Left lung (tissue), 10 donors: ENCODE data around the gene NR1H3. TPM values are rescaled to one million over a fixed set of nuclear protein-coding genes. Genes with fewer than 3 reads are reported as not detected.
"Not testable (repeated sequence)": the region's sequence is repeated elsewhere in the genome, so short reads cannot be mapped to it uniquely, and the experiment has no call there.

ENCODE experiments used
- ATAC-seq: fragments of 200-7000 bp; cut with Tn5 transposase; one replicate; pipeline ENCODE4 v1.9.1; 2020; ENCODE audit warnings: moderate library complexity
- DNase-seq, 4 donors: peaks; one replicate each; pipeline ENCODE4 v3.0.0-alpha.2; 2013 to 2020
- H3K27ac ChIP-seq, 2 donors: fragments of 200-600 bp; sonication (generic) in 1 of 2; one replicate each; pipeline versions ENCODE4 v1.5.0 to v1.8.0; 2020 to 2021
- H3K27me3 ChIP-seq, 2 donors: fragments of 200-600 bp; sonication (generic) in 1 of 2; one replicate each; pipeline versions ENCODE4 v1.5.0 to v1.8.0; 2020 to 2021
- H3K36me3 ChIP-seq, 2 donors: fragments of 200-600 bp; sonication (generic) in 1 of 2; one replicate each; pipeline versions ENCODE4 v1.5.0 to v1.8.0; 2020 to 2021
- H3K4me1 ChIP-seq, 2 donors: fragments of 200-600 bp; one replicate each; pipeline ENCODE4 v1.8.0; 2021
- H3K4me3 ChIP-seq, 2 donors: fragments of 200-600 bp; sonication (generic) in 1 of 2; one replicate each; pipeline versions ENCODE4 v1.5.0 to v1.8.0; 2020 to 2021; ENCODE audit warnings: mild to moderate bottlenecking in 1 of 2
- H3K9me3 ChIP-seq, 2 donors: fragments of 200-600 bp; sonication (generic) in 1 of 2; one replicate each; pipeline versions ENCODE4 v1.5.0 to v1.8.0; 2020 to 2021
- intact Hi-C, 2 donors: fragments of 100-400 bp; cut with DNase I; formaldehyde crosslinking; loops; one replicate each; pipeline versions ENCODE4 v1.11.2 to v1.14.2; 2022
- polyA plus RNA-seq, 6 donors: library from polyadenylated mRNA; unstranded; fragments of 120-200 nt; gene quantifications; one replicate each; pipeline ENCODE4 v1.2.1, GENCODE V29; 2013; ENCODE audit not compliant: insufficient read length in 6 of 6
- total RNA-seq, 2 donors: library from RNA; stranded (reverse); fragmentation: NEBNext Ultra II Directional; extraction: Animal tissue kit (Norgen Biotek cat#: 25700); gene quantifications; one replicate each; pipeline ENCODE4 v1.2.1, GENCODE V29; 2021
- TF ChIP-seq, protein P1 (sequence below), 2 donors: fragments of 200-600 bp; sonication (generic) in 1 of 2; IDR thresholded peaks; one replicate each; pipeline versions ENCODE4 v1.5.0 to v1.8.0; 2021; ENCODE audit warnings: antibody characterized with exemption in 2 of 2
- donor health status: DM: no; HTN: yes; CAD: no.
- donor health status: DM: no; HTN: no; CAD: no.

The NR1H3 gene
- total and polyA plus RNA-seq, 8 donors: 39.7 to 66.9 (median 52.0) TPM

DNA sequence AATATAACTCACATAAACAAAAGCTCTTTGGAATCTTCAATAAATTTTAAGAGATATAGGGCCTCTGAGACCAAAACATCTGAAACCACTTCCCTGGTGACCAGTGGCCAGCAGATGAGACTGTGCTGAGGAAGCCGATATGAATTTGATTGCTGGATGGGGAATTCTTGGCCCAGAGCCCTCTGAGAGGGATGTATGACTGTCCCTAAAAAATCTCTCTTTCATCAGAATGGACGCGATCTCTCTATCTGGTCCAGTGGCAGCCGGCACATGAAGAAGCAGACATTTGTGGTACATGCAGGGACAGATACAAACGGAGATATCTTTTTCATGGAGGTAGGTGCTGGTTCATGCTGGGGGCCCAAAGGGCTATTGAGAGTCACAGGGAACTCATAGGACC lies 57.2 kb downstream of the NR1H3 start:
- peaks cover 0 to 97% of the 10 kb centered on the region in 2 donors for H3K36me3 ChIP-seq
- DNase-seq (no peak), ATAC-seq (no peak)
- no peak overlapping the region for H3K4me3 ChIP-seq
- no peak overlapping the region for H3K27ac ChIP-seq
- H3K27me3 ChIP-seq: no peaks in the 10 kb centered on the region
- intact Hi-C loops: no loop called here
- TF ChIP-seq, protein P1, sequence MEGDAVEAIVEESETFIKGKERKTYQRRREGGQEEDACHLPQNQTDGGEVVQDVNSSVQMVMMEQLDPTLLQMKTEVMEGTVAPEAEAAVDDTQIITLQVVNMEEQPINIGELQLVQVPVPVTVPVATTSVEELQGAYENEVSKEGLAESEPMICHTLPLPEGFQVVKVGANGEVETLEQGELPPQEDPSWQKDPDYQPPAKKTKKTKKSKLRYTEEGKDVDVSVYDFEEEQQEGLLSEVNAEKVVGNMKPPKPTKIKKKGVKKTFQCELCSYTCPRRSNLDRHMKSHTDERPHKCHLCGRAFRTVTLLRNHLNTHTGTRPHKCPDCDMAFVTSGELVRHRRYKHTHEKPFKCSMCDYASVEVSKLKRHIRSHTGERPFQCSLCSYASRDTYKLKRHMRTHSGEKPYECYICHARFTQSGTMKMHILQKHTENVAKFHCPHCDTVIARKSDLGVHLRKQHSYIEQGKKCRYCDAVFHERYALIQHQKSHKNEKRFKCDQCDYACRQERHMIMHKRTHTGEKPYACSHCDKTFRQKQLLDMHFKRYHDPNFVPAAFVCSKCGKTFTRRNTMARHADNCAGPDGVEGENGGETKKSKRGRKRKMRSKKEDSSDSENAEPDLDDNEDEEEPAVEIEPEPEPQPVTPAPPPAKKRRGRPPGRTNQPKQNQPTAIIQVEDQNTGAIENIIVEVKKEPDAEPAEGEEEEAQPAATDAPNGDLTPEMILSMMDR (IDR thresholded peaks at IDR 0.05): no peak
- no peaks in the 10 kb centered on the region for H3K4me1 ChIP-seq
- H3K9me3 ChIP-seq: no peaks in the 10 kb centered on the region

DNA sequence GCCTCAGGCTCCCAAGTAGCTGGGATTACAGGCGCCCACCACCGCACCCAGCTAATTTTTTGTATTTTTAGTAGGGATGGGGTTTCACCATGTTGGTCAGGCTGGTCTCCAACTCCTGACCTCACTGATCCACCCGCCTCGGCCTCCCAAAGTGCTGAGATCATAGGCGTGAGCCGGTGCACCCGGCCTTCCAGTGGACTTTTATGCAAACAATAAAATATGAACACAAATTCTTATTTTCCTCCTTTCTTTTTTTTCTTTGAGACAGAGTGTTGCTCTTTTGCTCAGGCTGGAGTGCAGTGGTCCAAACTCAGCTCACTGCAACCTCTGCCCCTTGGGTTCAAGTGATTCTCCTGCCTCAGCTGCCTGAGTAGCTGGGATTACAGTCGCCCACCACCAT lies 58.7 kb downstream of the NR1H3 start:
- H3K4me1 ChIP-seq, H3K9me3 ChIP-seq, H3K4me3 ChIP-seq, intact Hi-C loops, DNase-seq, ATAC-seq, H3K27me3 ChIP-seq, H3K27ac ChIP-seq: not testable (repeated sequence)
- H3K36me3 ChIP-seq: peaks cover 0 to 87% of the 10 kb centered on the region in 2 donors

DNA sequence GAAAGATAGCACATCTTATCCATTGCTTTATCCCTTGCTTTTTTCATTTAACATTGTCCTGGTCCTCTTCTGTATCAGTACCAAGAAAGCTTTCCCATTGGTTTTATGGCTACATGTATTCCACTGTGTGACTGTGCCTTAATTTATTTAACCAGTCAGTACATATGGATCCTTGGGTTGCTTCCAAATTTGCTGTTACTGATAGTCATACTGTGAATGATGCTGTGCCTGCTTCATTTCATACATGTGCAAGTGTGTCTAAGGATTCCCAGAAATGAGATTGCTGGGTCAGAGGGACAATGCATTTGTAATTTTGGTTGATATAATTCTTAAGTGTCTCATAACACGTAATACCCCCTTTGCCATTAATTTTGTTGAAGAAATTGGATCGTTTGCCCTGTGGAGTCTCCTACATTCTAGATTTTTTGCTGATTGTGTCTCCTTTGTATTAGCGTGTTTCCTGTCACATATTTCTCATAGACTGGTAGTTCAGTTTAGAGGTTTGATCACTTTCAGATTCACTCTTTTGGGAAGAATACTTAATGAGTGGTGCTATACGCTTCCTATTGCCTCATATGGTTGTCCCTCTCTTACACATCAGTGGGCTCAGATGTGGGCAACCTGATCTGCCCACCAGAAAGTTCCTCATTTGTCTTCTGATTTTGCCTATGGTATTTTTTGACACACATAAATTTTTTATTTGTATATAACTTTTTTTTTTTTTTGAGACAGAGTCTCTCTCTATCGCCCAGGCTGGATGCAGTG lies 59.5 kb downstream of the NR1H3 start:
- Histone ChIP-seq H3K27me3 (no peaks in the 10 kb centered on the region), H3K4me1 (no peaks in the 10 kb centered on the region), H3K4me3 (no peak overlapping the region), H3K36me3 (peaks cover 0 to 79% of the 10 kb centered on the region in 2 donors), H3K27ac (no peak overlapping the region), H3K9me3 (no peaks in the 10 kb centered on the region)
- TF ChIP-seq, protein P1 (IDR thresholded peaks at IDR 0.05): no peak
- intact Hi-C loops: no loop called here
- no peak for ATAC-seq
- no peak for DNase-seq

DNA sequence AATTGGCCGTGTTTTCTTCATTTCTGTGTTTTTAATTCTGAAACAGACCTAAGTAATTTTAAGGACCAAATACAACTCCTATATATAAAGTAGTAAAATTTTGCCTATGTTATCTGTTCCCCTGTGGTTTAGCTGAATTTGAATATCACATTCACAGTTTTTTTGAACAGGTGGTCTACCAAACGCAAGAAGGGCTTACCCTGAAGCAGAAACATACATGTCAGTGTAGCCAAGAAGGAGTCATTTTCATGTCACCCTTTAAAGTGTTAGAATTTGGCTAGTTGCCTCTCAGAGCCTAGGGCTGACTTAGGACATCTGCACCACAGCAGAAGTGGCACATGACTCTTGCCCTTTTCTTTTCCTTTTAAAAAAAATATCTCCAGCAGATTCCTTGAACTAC lies 60.4 kb downstream of the NR1H3 start:
- TF ChIP-seq, protein P1 (IDR thresholded peaks at IDR 0.05): no peak
- peaks cover 0 to 70% of the 10 kb centered on the region in 2 donors for H3K36me3 ChIP-seq
- ATAC-seq: no peak

More for the DNA sequence above, 60.4 kb downstream of the NR1H3 start:
- no peak overlapping the region for H3K4me3 ChIP-seq
- no peak for DNase-seq
- intact Hi-C loops: no loop called here
- H3K27ac ChIP-seq: no peak overlapping the region
- no peaks in the 10 kb centered on the region for H3K4me1 ChIP-seq
- no peaks in the 10 kb centered on the region for H3K27me3 ChIP-seq
- no peaks in the 10 kb centered on the region for H3K9me3 ChIP-seq

Other genes with a start within 250 kb of the NR1H3 start
- gene ARFGAP2, start 81.1 kb upstream of the NR1H3 start, total RNA-seq: 10 to 100 TPM; 79.1 to 86.3 TPM
- gene ARFGAP2, start 81.1 kb upstream of the NR1H3 start, polyA plus RNA-seq: 100 to 1,000 TPM in 1 of 6 donors, 10 to 100 TPM in 5; 86.3 to 103 (median 94.6) TPM
- 10 to 100 TPM; 32.9 to 44.2 TPM for gene PACSIN3, start 71.6 kb upstream of the NR1H3 start, total RNA-seq
- gene PACSIN3, start 71.6 kb upstream of the NR1H3 start, polyA plus RNA-seq: 10 to 100 TPM; 41.1 to 63.1 (median 50.6) TPM
- gene DDB2, start 43.0 kb upstream of the NR1H3 start, total RNA-seq: 10 to 100 TPM; 32.0 to 33.1 TPM
- 10 to 100 TPM; 22.9 to 27.5 (median 23.4) TPM for gene DDB2, start 43.0 kb upstream of the NR1H3 start, polyA plus RNA-seq
- 10 to 100 TPM; 41.5 to 59.9 TPM for gene ACP2, start 9.2 kb upstream of the NR1H3 start, total RNA-seq
- 10 to 100 TPM; 37.1 to 41.5 (median 41.1) TPM for gene ACP2, start 9.2 kb upstream of the NR1H3 start, polyA plus RNA-seq
- 10 to 100 TPM; 33.0 to 52.9 TPM for gene MADD, start 12.1 kb downstream of the NR1H3 start, total RNA-seq
- 10 to 100 TPM; 42.6 to 53.8 (median 51.9) TPM for gene MADD, start 12.1 kb downstream of the NR1H3 start, polyA plus RNA-seq
- gene MYBPC3, start 94.7 kb downstream of the NR1H3 start, total RNA-seq: 1 to 10 TPM in 1 of 2 donors, under 1 TPM in 1; 0.52 to 2.0 TPM
- gene MYBPC3, start 94.7 kb downstream of the NR1H3 start, polyA plus RNA-seq: under 1 TPM in 3 of 6 donors, not detected in 3; 0.06 to 0.25 (median 0.09) TPM
- 100 to 1,000 TPM in 1 of 2 donors, 10 to 100 TPM in 1; 75.6 to 194 TPM for gene SPI1, start 120.6 kb downstream of the NR1H3 start, total RNA-seq
- gene SPI1, start 120.6 kb downstream of the NR1H3 start, polyA plus RNA-seq: 1 to 10 TPM; 4.9 to 6.8 (median 5.8) TPM
- gene SLC39A13, start 150.6 kb downstream of the NR1H3 start, total RNA-seq: 10 to 100 TPM; 60.1 to 66.1 TPM
- 10 to 100 TPM; 29.6 to 46.4 (median 34.1) TPM for gene SLC39A13, start 150.6 kb downstream of the NR1H3 start, polyA plus RNA-seq
- 100 to 1,000 TPM in 1 of 2 donors, 10 to 100 TPM in 1; 86.7 to 133 TPM for gene PSMC3, start 168.4 kb downstream of the NR1H3 start, total RNA-seq
- 100 to 1,000 TPM; 123 to 163 (median 130) TPM for gene PSMC3, start 168.4 kb downstream of the NR1H3 start, polyA plus RNA-seq
- gene RAPSN, start 191.1 kb downstream of the NR1H3 start, total RNA-seq: 1 to 10 TPM in 1 of 2 donors, under 1 TPM in 1; 0.79 to 1.0 TPM
- under 1 TPM; 0.26 to 0.61 (median 0.49) TPM for gene RAPSN, start 191.1 kb downstream of the NR1H3 start, polyA plus RNA-seq